Measurements from ENCODE around the gene CCDC88B.

CCDC88B gene

DNA sequence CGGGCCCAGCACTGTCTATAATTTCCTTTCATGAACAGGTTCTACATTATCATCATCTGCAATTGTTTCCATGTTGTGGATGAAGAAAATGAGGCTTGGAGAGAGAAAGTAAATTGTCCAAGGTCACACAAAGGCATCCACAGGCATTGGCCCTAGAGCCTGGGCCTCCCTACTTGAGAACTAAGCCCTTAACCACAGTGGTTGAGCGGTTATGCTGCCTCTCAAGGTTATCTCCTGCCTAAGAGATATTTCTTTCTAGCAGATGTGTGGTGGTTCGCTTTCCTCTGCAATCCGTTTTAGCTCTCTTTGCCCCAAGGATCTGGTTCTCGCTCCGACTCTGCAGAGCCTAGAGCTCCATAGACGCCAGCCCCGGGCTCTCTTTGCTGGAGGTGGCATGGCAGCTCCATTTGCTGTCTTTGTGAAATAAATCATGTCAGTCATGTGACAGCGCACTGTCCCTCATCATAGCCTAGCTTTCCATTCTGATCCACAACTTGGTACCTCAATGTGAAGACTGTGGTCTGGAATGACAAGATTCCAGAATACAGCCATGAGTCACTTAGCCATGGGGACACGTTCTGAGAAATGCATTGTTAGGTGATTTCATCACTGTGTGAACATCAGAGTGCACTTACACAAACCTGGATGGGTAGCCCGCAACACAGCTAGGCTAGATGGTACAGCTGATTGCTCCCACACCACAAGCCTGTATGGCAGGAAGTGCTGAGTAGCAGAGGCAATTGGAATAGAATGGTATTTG is 46.1 kb downstream of the CCDC88B start:
- Histone ChIP-seq H3K36me3 (ENCODE audit: control insufficient read depth in 2 of 2, insufficient read depth in 1 of 2, low read length in 2 of 2) (no peaks in the 10 kb centered on the region), H3K9me3 (ENCODE audit: control insufficient read depth, insufficient read depth, low read depth, low read length) (no peaks in the 10 kb centered on the region), H3K4me3 (ENCODE audit: low read depth, low read length) (no peak overlapping the region), H3K27ac (ENCODE audit: extremely low read depth, low read depth, low read length) (no peak overlapping the region), H3K4me1 (ENCODE audit: control insufficient read depth, insufficient read depth, low read length) (no peaks in the 10 kb centered on the region)
- no peak for TF ChIP-seq ZNF223 (tag by site-specific recombination; IDR thresholded peaks at IDR 0.05)
- 0 out of 2 replicates have a peak, but pooled peaks have one; percentile 14 for TF ChIP-seq ZBTB21 (tag by site-specific recombination; IDR thresholded peaks at IDR 0.05)
- TF ChIP-seq, protein P1, sequence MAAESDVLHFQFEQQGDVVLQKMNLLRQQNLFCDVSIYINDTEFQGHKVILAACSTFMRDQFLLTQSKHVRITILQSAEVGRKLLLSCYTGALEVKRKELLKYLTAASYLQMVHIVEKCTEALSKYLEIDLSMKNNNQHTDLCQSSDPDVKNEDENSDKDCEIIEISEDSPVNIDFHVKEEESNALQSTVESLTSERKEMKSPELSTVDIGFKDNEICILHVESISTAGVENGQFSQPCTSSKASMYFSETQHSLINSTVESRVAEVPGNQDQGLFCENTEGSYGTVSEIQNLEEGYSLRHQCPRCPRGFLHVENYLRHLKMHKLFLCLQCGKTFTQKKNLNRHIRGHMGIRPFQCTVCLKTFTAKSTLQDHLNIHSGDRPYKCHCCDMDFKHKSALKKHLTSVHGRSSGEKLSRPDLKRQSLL (tag by site-specific recombination; IDR thresholded peaks at IDR 0.05) = no peak
- TF ChIP-seq ZSCAN23 (tag by site-specific recombination; IDR thresholded peaks at IDR 0.05) = no peak
- peak; percentile 62 for TF ChIP-seq ZNF600 (tag by site-specific recombination; IDR thresholded peaks at IDR 0.05)
- POLR2A ChIA-PET = interaction anchor here (0.8 to 1.5 kb wide), 2 partner anchors 10 to 68 kb away, joined by 3 read pairs; partner anchors contain the start of gene PRDX5
- CTCF ChIA-PET = interaction anchor here (1.1 kb wide), 2 partner anchors 54 to 303 kb away, joined by 4 to 5 read pairs; no protein-coding TSS in a partner anchor

GRCh38 chr11:64387916-64388315 is 47.9 kb downstream of the CCDC88B start:
- Histone ChIP-seq H3K36me3 (ENCODE audit: control insufficient read depth in 2 of 2, insufficient read depth in 1 of 2, low read length in 2 of 2) (no peaks in the 10 kb centered on the region), H3K27ac (ENCODE audit: extremely low read depth, low read depth, low read length) (no peak overlapping the region), H3K4me1 (ENCODE audit: control insufficient read depth, insufficient read depth, low read length) (no peaks in the 10 kb centered on the region), H3K4me3 (ENCODE audit: low read depth, low read length) (no peak overlapping the region), H3K9me3 (ENCODE audit: control insufficient read depth, insufficient read depth, low read depth, low read length) (no peaks in the 10 kb centered on the region)
- no peak for TF ChIP-seq ZNF558 (tag by site-specific recombination; IDR thresholded peaks at IDR 0.05)
- TF ChIP-seq, protein P1 (tag by site-specific recombination; IDR thresholded peaks at IDR 0.05) = no peak
- TF ChIP-seq, protein P2, sequence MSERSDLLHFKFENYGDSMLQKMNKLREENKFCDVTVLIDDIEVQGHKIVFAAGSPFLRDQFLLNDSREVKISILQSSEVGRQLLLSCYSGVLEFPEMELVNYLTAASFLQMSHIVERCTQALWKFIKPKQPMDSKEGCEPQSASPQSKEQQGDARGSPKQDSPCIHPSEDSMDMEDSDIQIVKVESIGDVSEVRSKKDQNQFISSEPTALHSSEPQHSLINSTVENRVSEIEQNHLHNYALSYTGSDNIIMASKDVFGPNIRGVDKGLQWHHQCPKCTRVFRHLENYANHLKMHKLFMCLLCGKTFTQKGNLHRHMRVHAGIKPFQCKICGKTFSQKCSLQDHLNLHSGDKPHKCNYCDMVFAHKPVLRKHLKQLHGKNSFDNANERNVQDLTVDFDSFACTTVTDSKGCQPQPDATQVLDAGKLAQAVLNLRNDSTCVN (tag by site-specific recombination; optimal IDR thresholded peaks at IDR 0.05) = no peak
- TF ChIP-seq ZNF830 (tag by site-specific recombination; IDR thresholded peaks at IDR 0.05; ENCODE audit: low read depth) = no peak
- TF ChIP-seq ZNF350 (tag by site-specific recombination; IDR thresholded peaks at IDR 0.05) = no peak
- no peak for TF ChIP-seq PATZ1 (tag by site-specific recombination; IDR thresholded peaks at IDR 0.05)
- TF ChIP-seq ZNF426 (tag by site-specific recombination; IDR thresholded peaks at IDR 0.05) = no peak
- TF ChIP-seq ZNF280D (tag by site-specific recombination; IDR thresholded peaks at IDR 0.05) = 0 out of 2 replicates have a peak, but pooled peaks have one; percentile 38
- POLR2A ChIA-PET = no interaction called here
- CTCF ChIA-PET = interaction anchor here (0.5 to 0.6 kb wide), 3 partner anchors 33 to 380 kb away, joined by 3 to 5 read pairs (median 3); no protein-coding TSS in a partner anchor
